SK-N-SH treated with all-trans-retinoic acid at 6 μM for 48 hours (cell line): ENCODE measurements around the gene SLC22A25.
"Not testable (repeated sequence)": the region's sequence is repeated elsewhere in the genome, so short reads cannot be mapped to it uniquely, and the experiment has no call there.

Experiments
- ATAC-seq: fragments of 200-7000 bp; cut with Tn5 transposase; 3 replicates; pipeline ENCODE4 v1.9.1; 2020; ENCODE audit warnings: mild to moderate bottlenecking, moderate library complexity
- ARNTL ChIP-seq: fragments of 450-650 bp; formaldehyde crosslinking; IDR thresholded peaks from 2 replicates; pipeline ENCODE4 v1.5.0; 2020; ENCODE audit warnings: low read depth, mild to moderate bottlenecking, moderate library complexity, borderline replicate concordance
- BACH2 ChIP-seq: fragments of 250-450 bp; sonication (Bioruptor Pico); IDR thresholded peaks from 2 replicates; pipeline ENCODE4 v1.9.0; 2021; ENCODE audit warnings: mild to moderate bottlenecking, borderline replicate concordance
- CSDC2 ChIP-seq: fragments of 250-450 bp; sonication (Bioruptor Pico); IDR thresholded peaks from 2 replicates; pipeline ENCODE4 v1.5.0; 2020; ENCODE audit warnings: mild to moderate bottlenecking, moderate library complexity
- ESRRG ChIP-seq: fragments of 250-450 bp; sonication (Bioruptor Pico); IDR thresholded peaks from 2 replicates; pipeline ENCODE4 v1.6.1; 2021; ENCODE audit warnings: mild to moderate bottlenecking
- GLIS3 ChIP-seq: fragments of 250-450 bp; sonication (Bioruptor Pico); IDR thresholded peaks from 2 replicates; pipeline ENCODE4 v1.5.0; 2020; ENCODE audit warnings: mild to moderate bottlenecking, moderate library complexity
- ISL1 ChIP-seq: fragments of 250-450 bp; sonication (Bioruptor Pico); IDR thresholded peaks from 2 replicates; pipeline ENCODE4 v2.1.2; 2022; ENCODE audit warnings: mild to moderate bottlenecking, moderate library complexity
- OSR1 ChIP-seq: fragments of 250-450 bp; sonication (Bioruptor Pico); IDR thresholded peaks from 2 replicates; pipeline ENCODE4 v1.8.0; 2022; ENCODE audit warnings: moderate library complexity, mild to moderate bottlenecking, inconsistent platforms
- PPARA ChIP-seq: fragments of 250-450 bp; sonication (Bioruptor Pico); IDR thresholded peaks from 2 replicates; pipeline ENCODE4 v1.5.0; 2020; ENCODE audit warnings: mild to moderate bottlenecking, borderline replicate concordance
- RARB ChIP-seq: fragments of 250-450 bp; sonication (Bioruptor Pico); IDR thresholded peaks from 2 replicates; pipeline ENCODE4 v1.8.0; 2021; ENCODE audit warnings: mild to moderate bottlenecking, moderate library complexity
- SNAI2 ChIP-seq: fragments of 250-450 bp; sonication (Bioruptor Pico); IDR thresholded peaks from 2 replicates; pipeline ENCODE4 v1.5.0; 2020; ENCODE audit warnings: mild to moderate bottlenecking, moderate library complexity
- TCF4 ChIP-seq: fragments of 250-450 bp; sonication (Bioruptor Pico); IDR thresholded peaks from 2 replicates; pipeline ENCODE4 v1.8.0; 2021; ENCODE audit warnings: mild to moderate bottlenecking, moderate library complexity, borderline replicate concordance
- TOX ChIP-seq: fragments of 250-450 bp; sonication (Bioruptor Pico); IDR thresholded peaks from 2 replicates; pipeline ENCODE4 v1.8.0; 2021; ENCODE audit warnings: mild to moderate bottlenecking, moderate library complexity, borderline replicate concordance
- ZC3H10 ChIP-seq: fragments of 250-450 bp; sonication (Bioruptor Pico); IDR thresholded peaks from 2 replicates; pipeline ENCODE4 v1.5.1; 2021; ENCODE audit warnings: mild to moderate bottlenecking, moderate library complexity
- ZFP30 ChIP-seq: fragments of 450-650 bp; formaldehyde crosslinking; IDR thresholded peaks from 2 replicates; pipeline ENCODE4 v1.5.0; 2022; ENCODE audit warnings: mild to moderate bottlenecking, moderate library complexity
- ZNF565 ChIP-seq: fragments of 450-650 bp; formaldehyde crosslinking; conservative IDR thresholded peaks from 2 replicates; pipeline ENCODE4 v1.5.0; 2020; ENCODE audit warnings: low read depth, mild to moderate bottlenecking, moderate library complexity
- ZNF70 ChIP-seq: fragments of 450-650 bp; formaldehyde crosslinking; IDR thresholded peaks from 2 replicates; pipeline ENCODE4 v1.5.0; 2020; ENCODE audit warnings: mild to moderate bottlenecking, moderate library complexity
- ZNF8 ChIP-seq: fragments of 450-650 bp; formaldehyde crosslinking; IDR thresholded peaks from 2 replicates; pipeline ENCODE4 v1.5.0; 2020; ENCODE audit warnings: mild to moderate bottlenecking, moderate library complexity
- TF ChIP-seq, protein P1 (sequence below): fragments of 250-450 bp; sonication (Bioruptor Pico); IDR thresholded peaks from 2 replicates; pipeline ENCODE4 v1.5.1; 2020; ENCODE audit warnings: low read depth, mild to moderate bottlenecking, moderate library complexity
- TF ChIP-seq, protein P2 (sequence below): fragments of 250-450 bp; sonication (Bioruptor Pico); IDR thresholded peaks from 2 replicates; pipeline ENCODE4 v1.5.0; 2020; ENCODE audit warnings: mild to moderate bottlenecking, moderate library complexity
- TF ChIP-seq, protein P3 (sequence below): fragments of 250-450 bp; sonication (Bioruptor Pico); IDR thresholded peaks from 2 replicates; pipeline ENCODE4 v1.8.0; 2021; ENCODE audit warnings: low read depth, mild to moderate bottlenecking, moderate library complexity, borderline replicate concordance
- TF ChIP-seq, protein P4 (sequence below): fragments of 250-450 bp; sonication (Bioruptor Pico); IDR thresholded peaks from 2 replicates; pipeline ENCODE4 v1.8.0; 2020; ENCODE audit warnings: mild to moderate bottlenecking, moderate library complexity, borderline replicate concordance
- TF ChIP-seq, protein P5 (sequence below): fragments of 250-450 bp; sonication (Bioruptor Pico); IDR thresholded peaks from 2 replicates; pipeline ENCODE4 v1.5.1; 2021; ENCODE audit warnings: mild to moderate bottlenecking, moderate library complexity

SLC22A25 gene

DNA sequence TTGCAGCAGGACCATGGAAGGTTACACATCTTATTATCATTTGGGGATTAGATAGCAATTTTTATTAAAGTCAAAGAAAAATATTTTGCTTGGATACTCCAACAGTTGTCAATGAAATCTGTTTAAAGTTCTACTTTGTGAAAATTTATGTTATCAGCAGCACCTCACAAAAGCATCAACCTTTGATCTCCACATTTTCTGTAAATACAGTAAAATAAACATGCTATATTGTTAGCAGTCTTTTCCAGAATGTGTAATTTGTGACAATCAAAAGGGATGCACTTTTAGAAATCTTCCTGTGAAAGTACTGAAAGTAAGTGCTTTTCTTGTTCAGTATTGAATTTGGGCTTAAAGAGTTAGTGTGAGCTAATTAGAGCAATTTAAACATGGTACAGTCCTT is 4.1 kb downstream of the SLC22A25 start:
- no peak for ATAC-seq
- TF ChIP-seq TCF4 (CRISPR knock-in tag) (no peak), ZFP30 (CRISPR knock-in tag) (no peak), SNAI2 (CRISPR knock-in tag) (no peak), ZNF8 (CRISPR knock-in tag) (no peak), GLIS3 (no peak), ARNTL (no peak), ZNF565 (no peak), ZC3H10 (CRISPR knock-in tag) (no peak), CSDC2 (CRISPR knock-in tag) (no peak), ISL1 (CRISPR knock-in tag) (no peak), ESRRG (no peak), RARB (CRISPR knock-in tag) (no peak), PPARA (CRISPR knock-in tag) (no peak)
- TF ChIP-seq, protein P1, sequence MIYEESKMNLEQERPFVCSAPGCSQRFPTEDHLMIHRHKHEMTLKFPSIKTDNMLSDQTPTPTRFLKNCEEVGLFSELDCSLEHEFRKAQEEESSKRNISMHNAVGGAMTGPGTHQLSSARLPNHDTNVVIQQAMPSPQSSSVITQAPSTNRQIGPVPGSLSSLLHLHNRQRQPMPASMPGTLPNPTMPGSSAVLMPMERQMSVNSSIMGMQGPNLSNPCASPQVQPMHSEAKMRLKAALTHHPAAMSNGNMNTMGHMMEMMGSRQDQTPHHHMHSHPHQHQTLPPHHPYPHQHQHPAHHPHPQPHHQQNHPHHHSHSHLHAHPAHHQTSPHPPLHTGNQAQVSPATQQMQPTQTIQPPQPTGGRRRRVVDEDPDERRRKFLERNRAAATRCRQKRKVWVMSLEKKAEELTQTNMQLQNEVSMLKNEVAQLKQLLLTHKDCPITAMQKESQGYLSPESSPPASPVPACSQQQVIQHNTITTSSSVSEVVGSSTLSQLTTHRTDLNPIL (CRISPR knock-in tag) = no peak
- TF ChIP-seq, protein P2, sequence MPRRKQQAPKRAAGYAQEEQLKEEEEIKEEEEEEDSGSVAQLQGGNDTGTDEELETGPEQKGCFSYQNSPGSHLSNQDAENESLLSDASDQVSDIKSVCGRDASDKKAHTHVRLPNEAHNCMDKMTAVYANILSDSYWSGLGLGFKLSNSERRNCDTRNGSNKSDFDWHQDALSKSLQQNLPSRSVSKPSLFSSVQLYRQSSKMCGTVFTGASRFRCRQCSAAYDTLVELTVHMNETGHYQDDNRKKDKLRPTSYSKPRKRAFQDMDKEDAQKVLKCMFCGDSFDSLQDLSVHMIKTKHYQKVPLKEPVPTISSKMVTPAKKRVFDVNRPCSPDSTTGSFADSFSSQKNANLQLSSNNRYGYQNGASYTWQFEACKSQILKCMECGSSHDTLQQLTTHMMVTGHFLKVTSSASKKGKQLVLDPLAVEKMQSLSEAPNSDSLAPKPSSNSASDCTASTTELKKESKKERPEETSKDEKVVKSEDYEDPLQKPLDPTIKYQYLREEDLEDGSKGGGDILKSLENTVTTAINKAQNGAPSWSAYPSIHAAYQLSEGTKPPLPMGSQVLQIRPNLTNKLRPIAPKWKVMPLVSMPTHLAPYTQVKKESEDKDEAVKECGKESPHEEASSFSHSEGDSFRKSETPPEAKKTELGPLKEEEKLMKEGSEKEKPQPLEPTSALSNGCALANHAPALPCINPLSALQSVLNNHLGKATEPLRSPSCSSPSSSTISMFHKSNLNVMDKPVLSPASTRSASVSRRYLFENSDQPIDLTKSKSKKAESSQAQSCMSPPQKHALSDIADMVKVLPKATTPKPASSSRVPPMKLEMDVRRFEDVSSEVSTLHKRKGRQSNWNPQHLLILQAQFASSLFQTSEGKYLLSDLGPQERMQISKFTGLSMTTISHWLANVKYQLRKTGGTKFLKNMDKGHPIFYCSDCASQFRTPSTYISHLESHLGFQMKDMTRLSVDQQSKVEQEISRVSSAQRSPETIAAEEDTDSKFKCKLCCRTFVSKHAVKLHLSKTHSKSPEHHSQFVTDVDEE (CRISPR knock-in tag) = no peak
- TF ChIP-seq, protein P3, sequence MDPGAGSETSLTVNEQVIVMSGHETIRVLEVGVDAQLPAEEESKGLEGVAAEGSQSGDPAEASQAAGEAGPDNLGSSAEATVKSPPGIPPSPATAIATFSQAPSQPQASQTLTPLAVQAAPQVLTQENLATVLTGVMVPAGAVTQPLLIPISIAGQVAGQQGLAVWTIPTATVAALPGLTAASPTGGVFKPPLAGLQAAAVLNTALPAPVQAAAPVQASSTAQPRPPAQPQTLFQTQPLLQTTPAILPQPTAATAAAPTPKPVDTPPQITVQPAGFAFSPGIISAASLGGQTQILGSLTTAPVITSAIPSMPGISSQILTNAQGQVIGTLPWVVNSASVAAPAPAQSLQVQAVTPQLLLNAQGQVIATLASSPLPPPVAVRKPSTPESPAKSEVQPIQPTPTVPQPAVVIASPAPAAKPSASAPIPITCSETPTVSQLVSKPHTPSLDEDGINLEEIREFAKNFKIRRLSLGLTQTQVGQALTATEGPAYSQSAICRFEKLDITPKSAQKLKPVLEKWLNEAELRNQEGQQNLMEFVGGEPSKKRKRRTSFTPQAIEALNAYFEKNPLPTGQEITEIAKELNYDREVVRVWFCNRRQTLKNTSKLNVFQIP = no peak
- TF ChIP-seq, protein P4, sequence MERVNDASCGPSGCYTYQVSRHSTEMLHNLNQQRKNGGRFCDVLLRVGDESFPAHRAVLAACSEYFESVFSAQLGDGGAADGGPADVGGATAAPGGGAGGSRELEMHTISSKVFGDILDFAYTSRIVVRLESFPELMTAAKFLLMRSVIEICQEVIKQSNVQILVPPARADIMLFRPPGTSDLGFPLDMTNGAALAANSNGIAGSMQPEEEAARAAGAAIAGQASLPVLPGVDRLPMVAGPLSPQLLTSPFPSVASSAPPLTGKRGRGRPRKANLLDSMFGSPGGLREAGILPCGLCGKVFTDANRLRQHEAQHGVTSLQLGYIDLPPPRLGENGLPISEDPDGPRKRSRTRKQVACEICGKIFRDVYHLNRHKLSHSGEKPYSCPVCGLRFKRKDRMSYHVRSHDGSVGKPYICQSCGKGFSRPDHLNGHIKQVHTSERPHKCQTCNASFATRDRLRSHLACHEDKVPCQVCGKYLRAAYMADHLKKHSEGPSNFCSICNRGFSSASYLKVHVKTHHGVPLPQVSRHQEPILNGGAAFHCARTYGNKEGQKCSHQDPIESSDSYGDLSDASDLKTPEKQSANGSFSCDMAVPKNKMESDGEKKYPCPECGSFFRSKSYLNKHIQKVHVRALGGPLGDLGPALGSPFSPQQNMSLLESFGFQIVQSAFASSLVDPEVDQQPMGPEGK = no peak
- TF ChIP-seq, protein P5, sequence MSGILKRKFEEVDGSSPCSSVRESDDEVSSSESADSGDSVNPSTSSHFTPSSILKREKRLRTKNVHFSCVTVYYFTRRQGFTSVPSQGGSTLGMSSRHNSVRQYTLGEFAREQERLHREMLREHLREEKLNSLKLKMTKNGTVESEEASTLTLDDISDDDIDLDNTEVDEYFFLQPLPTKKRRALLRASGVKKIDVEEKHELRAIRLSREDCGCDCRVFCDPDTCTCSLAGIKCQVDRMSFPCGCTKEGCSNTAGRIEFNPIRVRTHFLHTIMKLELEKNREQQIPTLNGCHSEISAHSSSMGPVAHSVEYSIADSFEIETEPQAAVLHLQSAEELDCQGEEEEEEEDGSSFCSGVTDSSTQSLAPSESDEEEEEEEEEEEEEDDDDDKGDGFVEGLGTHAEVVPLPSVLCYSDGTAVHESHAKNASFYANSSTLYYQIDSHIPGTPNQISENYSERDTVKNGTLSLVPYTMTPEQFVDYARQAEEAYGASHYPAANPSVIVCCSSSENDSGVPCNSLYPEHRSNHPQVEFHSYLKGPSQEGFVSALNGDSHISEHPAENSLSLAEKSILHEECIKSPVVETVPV (CRISPR knock-in tag) = no peak

DNA sequence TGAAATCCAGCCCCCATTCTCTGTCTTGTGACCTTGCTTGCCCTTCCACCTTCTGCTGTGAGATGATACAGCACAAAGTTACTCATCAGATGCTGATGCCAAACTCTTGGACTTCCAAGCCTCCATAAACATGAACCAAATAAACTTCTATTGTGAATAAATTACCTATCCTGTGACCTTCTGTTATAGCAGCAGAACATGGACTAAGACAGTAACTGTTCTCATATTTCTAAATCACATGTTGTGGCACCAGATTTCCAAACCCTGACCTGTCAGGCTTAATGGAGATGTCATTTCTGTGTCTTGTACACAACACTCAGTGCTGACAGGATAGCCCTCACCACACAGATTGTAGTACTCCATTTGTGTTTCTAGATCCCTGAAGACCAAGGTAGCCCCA is 6.0 kb downstream of the SLC22A25 start:
- no peak for ATAC-seq
- TF ChIP-seq ISL1 (CRISPR knock-in tag) = no peak
- no peak for TF ChIP-seq BACH2
- no peak for TF ChIP-seq ZFP30 (CRISPR knock-in tag)
- TF ChIP-seq CSDC2 (CRISPR knock-in tag) = no peak
- TF ChIP-seq ZNF565 = no peak
- no peak for TF ChIP-seq GLIS3
- no peak for TF ChIP-seq PPARA (CRISPR knock-in tag)
- TF ChIP-seq ZC3H10 (CRISPR knock-in tag) = no peak
- no peak for TF ChIP-seq OSR1 (CRISPR knock-in tag)
- TF ChIP-seq ZNF70 (CRISPR knock-in tag) = no peak
- TF ChIP-seq ESRRG = no peak
- no peak for TF ChIP-seq ZNF8 (CRISPR knock-in tag)
- TF ChIP-seq TOX (CRISPR knock-in tag) = no peak
- TF ChIP-seq, all 23 proteins: peak for 0

DNA sequence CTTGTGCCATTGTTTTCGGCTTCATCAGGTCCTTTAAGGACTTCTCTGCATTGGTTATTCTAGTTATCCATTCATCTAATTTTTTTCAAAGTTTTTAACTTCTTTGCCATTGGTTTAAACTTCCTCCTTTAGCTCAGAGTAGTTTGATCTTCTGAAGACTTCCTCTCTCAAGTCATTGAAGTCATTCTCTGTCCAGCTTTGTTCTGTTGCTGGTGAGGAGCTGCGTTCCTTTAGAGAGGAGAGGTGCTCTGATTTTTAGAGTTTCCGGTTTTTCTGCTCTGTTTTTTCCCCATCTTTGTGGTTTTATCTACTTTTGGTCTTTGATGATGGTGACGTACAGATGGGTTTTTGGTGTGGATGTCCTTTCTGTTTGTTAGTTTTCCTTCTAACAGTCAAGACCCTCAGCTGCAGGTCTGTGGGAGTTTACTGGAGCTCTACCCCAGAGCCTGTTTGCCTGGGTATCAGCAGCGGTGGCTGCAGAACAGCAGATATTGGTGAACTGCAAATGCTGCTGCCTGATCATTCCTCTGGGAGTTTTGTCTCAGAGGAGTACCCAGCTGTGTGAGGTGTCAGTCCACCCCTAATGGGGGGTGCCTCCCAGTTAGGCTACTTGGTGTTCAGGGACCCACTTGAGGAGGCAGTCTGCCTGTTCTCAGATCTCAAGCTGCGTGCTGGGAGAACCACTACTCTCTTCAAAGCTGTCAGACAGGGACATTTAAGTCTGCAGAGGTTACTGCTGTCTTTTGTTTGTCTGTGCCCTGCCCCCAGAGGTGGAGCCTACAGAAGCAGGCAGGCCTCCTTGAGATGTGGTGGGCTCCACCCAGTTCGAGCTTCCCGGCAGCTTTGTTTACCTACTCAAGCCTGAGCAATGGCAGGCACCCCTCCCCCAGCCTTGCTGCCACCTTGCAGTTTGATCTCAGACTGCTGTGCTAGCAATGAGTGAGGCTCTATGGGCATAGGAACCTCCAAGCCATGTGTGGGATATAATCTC is 7.6 kb downstream of the SLC22A25 start:
- not testable (repeated sequence) for ATAC-seq
